Mononuclear cell (primary cell): Measurements from ENCODE around the gene ABTB1. TPM values are rescaled to one million over a fixed set of nuclear protein-coding genes. Genes with fewer than 3 reads are reported as not detected.
A peak's percentile ranks its signal among the peaks of the same experiment; 100 is the strongest.

Experiments used
- H3K27me3 ChIP-seq: 2 replicates; pipeline ENCODE4 v1.6.0; 2011; ENCODE audit warnings: low read length, control low read depth; ENCODE audit not compliant: insufficient read depth
- H3K4me1 ChIP-seq: 2 replicates; pipeline ENCODE4 v1.5.1; 2011; ENCODE audit warnings: mild to moderate bottlenecking, low read length, control low read depth; ENCODE audit not compliant: insufficient read depth
- H3K4me3 ChIP-seq: 2 replicates; pipeline ENCODE4 v1.5.1; 2011; ENCODE audit warnings: mild to moderate bottlenecking, low read length, moderate library complexity
- H3K9me3 ChIP-seq: 2 replicates; pipeline ENCODE4 v1.5.1; 2011; ENCODE audit warnings: low read depth, mild to moderate bottlenecking, control low read depth, low read length
- total RNA-seq: library from RNA; depleted of rRNA; stranded (reverse); fragments of >200 nt; gene quantifications from one replicate; pipeline ENCODE4 v1.2.3, GENCODE V29; 2012

Gene ABTB1
- 27.3 TPM for total RNA-seq

- peaks cover 52% of the 10 kb centered on the region for H3K4me1 ChIP-seq
- H3K27me3 ChIP-seq = no peaks in the 10 kb centered on the region
- H3K4me3 ChIP-seq = peak within 1 kb of the TSS; percentile 82
- H3K9me3 ChIP-seq = no peaks in the 10 kb centered on the region
Observed at GRCh38 chr3:127672429-127673190, at the start of gene ABTB1. Gene ABTB1, plus strand, starts transcription at chr3:127672952. Its CDS starts 74 bp downstream, at chr3:127673026.

GRCh38 chr3:127624063-127624462 lies 48.7 kb upstream of the ABTB1 start:
- Histone ChIP-seq H3K27me3 (peaks cover 15% of the 10 kb centered on the region), H3K4me1 (no peaks in the 10 kb centered on the region), H3K4me3 (no peak overlapping the region), H3K9me3 (no peaks in the 10 kb centered on the region)

GRCh38 chr3:127625821-127626220 lies 46.9 kb upstream of the ABTB1 start:
- H3K27me3 ChIP-seq = peaks cover 28% of the 10 kb centered on the region
- H3K9me3 ChIP-seq = no peaks in the 10 kb centered on the region
- no peak overlapping the region for H3K4me3 ChIP-seq
- H3K4me1 ChIP-seq = peaks cover 15% of the 10 kb centered on the region

- Histone ChIP-seq H3K4me1 (peaks cover 15% of the 10 kb centered on the region), H3K4me3 (no peak overlapping the region), H3K27me3 (peaks cover 33% of the 10 kb centered on the region), H3K9me3 (no peaks in the 10 kb centered on the region)
Observed at GRCh38 chr3:127628426-127628787, 44.3 kb upstream of the ABTB1 start.

GRCh38 chr3:127628788-127629466 lies 43.8 kb upstream of the ABTB1 start, which contains the start of gene PODXL2:
Gene PODXL2, plus strand, starts transcription at chr3:127629185. Its CDS starts 35 bp downstream, at chr3:127629220.
- H3K4me3 ChIP-seq = peak within 1 kb of the TSS; percentile 10
- H3K27me3 ChIP-seq = peaks cover 33% of the 10 kb centered on the region
- peaks cover 15% of the 10 kb centered on the region for H3K4me1 ChIP-seq
- H3K9me3 ChIP-seq = no peaks in the 10 kb centered on the region

GRCh38 chr3:127629467-127630403 lies 43.0 kb upstream of the ABTB1 start:
- Histone ChIP-seq H3K4me1 (peaks cover 15% of the 10 kb centered on the region), H3K4me3 (peak overlapping the region; percentile 10), H3K27me3 (peaks cover 33% of the 10 kb centered on the region), H3K9me3 (no peaks in the 10 kb centered on the region)

- peaks cover 15% of the 10 kb centered on the region for H3K4me1 ChIP-seq
- H3K9me3 ChIP-seq = no peaks in the 10 kb centered on the region
- H3K4me3 ChIP-seq = no peak overlapping the region
- H3K27me3 ChIP-seq = peaks cover 33% of the 10 kb centered on the region
Observed at GRCh38 chr3:127630811-127631714, 41.7 kb upstream of the ABTB1 start.

- Histone ChIP-seq H3K27me3 (peaks cover 33% of the 10 kb centered on the region), H3K9me3 (no peaks in the 10 kb centered on the region), H3K4me3 (no peak overlapping the region), H3K4me1 (peaks cover 15% of the 10 kb centered on the region)
Observed at GRCh38 chr3:127632035-127632820, 40.5 kb upstream of the ABTB1 start.

GRCh38 chr3:127634653-127635052 lies 38.1 kb upstream of the ABTB1 start:
- no peaks in the 10 kb centered on the region for H3K9me3 ChIP-seq
- H3K4me3 ChIP-seq = no peak overlapping the region
- peaks cover 18% of the 10 kb centered on the region for H3K4me1 ChIP-seq
- peaks cover 17% of the 10 kb centered on the region for H3K27me3 ChIP-seq

GRCh38 chr3:127637546-127637945 lies 35.2 kb upstream of the ABTB1 start:
- Histone ChIP-seq H3K9me3 (no peaks in the 10 kb centered on the region), H3K4me1 (peaks cover 6% of the 10 kb centered on the region)

GRCh38 chr3:127637971-127638370 lies 34.8 kb upstream of the ABTB1 start:
- H3K27me3 ChIP-seq = no peaks in the 10 kb centered on the region
- H3K4me1 ChIP-seq = peaks cover 6% of the 10 kb centered on the region
- no peak overlapping the region for H3K4me3 ChIP-seq
- H3K9me3 ChIP-seq = no peaks in the 10 kb centered on the region

More at GRCh38 chr3:127637546-127637945, 35.2 kb upstream of the ABTB1 start:
- H3K4me3 ChIP-seq = no peak overlapping the region
- H3K27me3 ChIP-seq = no peaks in the 10 kb centered on the region

GRCh38 chr3:127639173-127640041 lies 33.3 kb upstream of the ABTB1 start:
- peaks cover 6% of the 10 kb centered on the region for H3K4me1 ChIP-seq
- no peak overlapping the region for H3K4me3 ChIP-seq
- H3K9me3 ChIP-seq = no peaks in the 10 kb centered on the region
- H3K27me3 ChIP-seq = no peaks in the 10 kb centered on the region

GRCh38 chr3:127640042-127640355 lies 32.8 kb upstream of the ABTB1 start:
- H3K4me3 ChIP-seq = no peak overlapping the region
- H3K9me3 ChIP-seq = no peaks in the 10 kb centered on the region
- peaks cover 6% of the 10 kb centered on the region for H3K4me1 ChIP-seq
- no peaks in the 10 kb centered on the region for H3K27me3 ChIP-seq
